GM19240 (cell line): ENCODE results near the gene HIBCH.
"Not testable (repeated sequence)": the region's sequence is repeated elsewhere in the genome, so short reads cannot be mapped to it uniquely, and the experiment has no call there.

Experiments
- DNase-seq: peaks from one replicate; pipeline ENCODE4 v3.0.0; 2011; ENCODE audit warnings: low spot score; ENCODE audit not compliant: insufficient read length

Gene HIBCH

GRCh38 chr2:190250421-190250820 lies 69.2 kb downstream of the HIBCH start:
- no peak for DNase-seq

DNA sequence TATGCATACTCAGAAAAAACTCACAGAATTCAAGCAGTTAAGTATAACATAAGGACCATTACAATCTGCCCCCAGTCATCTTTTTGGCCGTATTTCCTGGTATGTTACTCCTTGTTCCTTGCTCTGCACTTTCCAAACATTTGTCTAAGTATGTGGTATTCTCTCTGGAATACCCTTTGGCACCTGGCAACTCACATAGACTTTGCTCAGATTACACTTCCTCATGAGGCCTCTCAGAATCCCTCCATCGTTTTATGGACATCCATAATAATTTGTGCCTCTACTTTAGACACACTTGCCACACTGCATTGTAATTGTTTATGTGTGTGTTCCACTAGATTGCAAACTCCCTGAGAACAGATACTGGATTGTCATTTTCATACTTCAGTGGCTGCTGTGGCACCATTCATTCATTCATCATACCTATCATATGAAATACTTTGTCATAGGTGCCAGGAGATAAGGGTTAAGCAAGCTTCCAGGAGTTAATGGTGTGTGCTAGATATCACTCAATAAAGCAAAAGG lies 84.0 kb downstream of the HIBCH start:
- DNase-seq: no peak

DNA sequence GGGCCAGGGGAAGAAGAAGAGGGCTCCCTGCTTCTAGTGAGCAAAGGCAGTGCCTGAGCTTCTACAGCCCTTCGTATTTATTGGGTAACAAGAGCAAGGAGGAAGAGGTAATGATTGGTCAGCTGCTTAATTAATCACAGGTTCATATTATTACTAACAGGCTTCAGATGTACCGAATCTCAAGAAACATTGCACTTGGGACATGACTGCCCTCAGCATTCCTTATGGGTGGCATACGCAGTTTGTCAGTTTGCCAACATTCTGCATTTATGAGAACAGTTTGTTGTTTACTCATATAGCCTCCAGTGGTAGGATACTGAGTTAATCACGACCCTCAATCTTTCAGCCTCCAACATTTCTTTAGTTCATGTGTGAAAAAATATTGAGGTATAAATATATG lies 84.5 kb downstream of the HIBCH start:
- no peak for DNase-seq

DNA sequence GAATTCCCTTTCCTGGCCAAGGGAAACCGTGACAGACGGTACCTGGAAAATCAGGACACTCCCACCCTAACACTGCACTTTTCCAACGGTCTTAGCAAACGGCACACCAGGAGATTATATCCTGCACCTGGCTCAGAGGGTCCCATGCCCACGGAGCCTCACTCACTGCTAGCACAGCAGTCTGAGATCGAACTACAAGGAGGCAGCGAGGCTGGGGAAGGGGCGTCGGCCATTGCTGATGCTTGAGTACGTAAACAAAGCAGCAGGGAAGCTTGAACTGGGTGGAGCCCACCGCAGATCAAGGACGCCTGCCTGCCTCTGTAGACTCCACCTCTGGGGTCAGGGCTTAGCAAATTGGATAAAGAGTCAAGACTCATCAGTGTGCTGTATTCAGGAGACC lies 95.6 kb downstream of the HIBCH start:
- not testable (repeated sequence) for DNase-seq

GRCh38 chr2:190222745-190223144 lies 96.9 kb downstream of the HIBCH start:
- not testable (repeated sequence) for DNase-seq

- no peak for DNase-seq
Measured at GRCh38 chr2:190221429-190221828, 98.2 kb downstream of the HIBCH start.

DNA sequence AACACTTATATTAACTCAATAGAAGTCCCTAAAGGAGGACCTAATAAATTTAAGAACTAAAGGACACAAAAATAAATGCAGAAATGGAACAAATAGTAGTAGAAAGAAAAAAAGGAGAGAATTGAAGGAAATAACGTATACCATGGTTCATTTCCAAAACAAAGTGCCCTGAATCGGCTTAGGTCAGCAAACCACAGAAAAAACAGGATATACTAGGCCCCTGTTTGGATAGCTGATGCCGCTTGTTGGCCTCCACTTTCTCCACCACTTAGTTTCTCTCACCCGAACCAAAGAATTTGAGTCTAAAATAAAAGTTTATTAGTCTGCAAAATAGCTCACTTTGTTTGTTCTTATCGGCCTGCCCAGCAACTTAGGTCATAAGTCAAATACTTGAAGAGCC lies 100.4 kb downstream of the HIBCH start:
- DNase-seq: no peak

DNA sequence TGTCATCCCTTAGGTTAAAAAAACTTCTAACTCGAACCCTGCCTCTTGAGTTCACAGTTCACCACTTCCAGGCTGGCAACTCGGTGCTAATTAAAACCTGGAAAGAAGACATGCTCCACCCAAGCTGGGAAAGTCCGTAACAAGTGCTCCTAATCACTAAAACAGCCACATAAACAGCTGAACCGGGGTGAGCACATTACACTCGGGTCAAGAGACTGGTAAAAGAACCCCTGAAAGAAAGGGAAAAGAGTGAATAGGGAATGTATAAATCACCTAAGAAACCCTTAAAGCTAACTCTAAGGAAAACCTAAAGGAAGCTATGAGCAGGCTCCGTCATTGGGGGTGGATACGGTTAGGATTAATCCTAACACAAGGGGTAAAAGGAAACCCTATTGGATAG lies 102.0 kb downstream of the HIBCH start:
- DNase-seq: no peak

DNA sequence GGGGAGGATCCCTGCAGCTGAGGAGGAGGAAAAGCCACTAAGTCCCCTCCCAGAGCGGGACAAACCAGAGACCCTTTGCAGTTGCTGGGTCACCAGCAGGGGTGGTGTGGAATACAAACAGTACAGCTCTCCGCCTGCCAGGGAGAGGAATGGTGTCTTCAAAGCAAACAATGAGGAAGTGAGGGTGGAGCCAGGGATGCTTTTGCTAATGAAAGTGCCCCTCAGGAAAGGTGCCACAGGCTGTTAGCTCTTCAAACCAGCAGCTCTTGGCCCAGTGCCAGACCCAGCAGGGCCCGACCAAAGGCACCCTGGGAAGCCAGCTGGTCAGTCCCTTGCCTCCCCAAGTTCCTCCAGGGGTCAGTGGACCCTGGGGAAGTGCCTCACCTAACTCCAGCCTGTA lies 102.8 kb downstream of the HIBCH start:
- no peak for DNase-seq

DNA sequence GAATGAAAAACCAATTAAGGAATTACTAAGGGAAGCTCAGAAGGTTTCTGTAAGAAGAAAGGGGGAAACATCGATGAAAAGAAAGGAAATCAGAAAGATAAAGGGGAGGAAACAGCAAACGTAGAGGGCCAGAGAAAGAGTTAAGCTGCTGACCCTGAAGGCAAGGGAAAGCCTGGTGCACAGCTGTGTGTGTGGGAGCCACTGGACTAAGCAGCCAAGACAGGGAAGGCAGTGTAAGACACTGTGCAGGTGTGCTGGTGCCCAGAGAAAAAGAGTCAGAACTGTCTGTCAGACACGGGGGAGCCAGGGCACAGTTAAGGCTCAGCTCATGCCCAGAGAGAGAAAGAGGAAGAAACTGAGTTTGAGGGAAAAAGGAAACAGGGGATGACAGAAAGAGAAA lies 104.0 kb downstream of the HIBCH start:
- no peak for DNase-seq

DNA sequence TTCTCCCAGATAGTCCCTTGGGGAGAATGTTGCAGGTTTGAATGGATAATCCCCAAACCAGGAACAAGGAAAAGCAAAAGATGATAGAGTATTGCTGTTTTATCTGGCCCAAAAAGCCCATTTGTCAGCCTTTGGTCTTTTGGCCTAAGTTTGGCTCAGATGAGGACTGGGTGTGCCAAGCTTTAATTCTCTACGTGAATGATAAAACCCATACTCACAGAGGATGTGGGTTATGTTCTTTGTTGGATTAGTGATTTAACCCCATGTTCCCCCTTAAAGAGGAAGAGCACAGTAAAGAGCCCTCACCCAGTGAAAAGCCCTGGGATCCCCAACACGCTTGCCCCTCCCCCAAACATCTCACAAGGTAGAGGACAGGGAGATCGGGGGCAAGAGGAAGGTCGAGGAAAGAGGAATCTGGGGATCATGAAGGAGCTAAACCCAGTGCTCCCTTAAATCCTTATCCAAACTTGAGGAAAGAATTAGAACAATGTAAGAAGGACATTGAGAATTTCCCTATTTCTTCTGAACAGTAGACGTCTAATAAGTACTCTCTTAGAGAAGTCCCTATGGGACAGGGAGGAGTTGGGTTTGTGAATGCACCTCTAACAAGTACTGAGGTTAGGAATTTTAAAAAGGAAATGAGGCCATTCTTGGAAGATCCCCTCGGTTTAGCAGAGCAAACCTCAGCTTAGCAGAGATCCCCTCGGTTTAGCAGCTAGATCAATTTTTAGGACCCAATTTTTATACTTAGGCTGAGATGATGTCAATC lies 105.0 kb downstream of the HIBCH start:
- DNase-seq: no peak

DNA sequence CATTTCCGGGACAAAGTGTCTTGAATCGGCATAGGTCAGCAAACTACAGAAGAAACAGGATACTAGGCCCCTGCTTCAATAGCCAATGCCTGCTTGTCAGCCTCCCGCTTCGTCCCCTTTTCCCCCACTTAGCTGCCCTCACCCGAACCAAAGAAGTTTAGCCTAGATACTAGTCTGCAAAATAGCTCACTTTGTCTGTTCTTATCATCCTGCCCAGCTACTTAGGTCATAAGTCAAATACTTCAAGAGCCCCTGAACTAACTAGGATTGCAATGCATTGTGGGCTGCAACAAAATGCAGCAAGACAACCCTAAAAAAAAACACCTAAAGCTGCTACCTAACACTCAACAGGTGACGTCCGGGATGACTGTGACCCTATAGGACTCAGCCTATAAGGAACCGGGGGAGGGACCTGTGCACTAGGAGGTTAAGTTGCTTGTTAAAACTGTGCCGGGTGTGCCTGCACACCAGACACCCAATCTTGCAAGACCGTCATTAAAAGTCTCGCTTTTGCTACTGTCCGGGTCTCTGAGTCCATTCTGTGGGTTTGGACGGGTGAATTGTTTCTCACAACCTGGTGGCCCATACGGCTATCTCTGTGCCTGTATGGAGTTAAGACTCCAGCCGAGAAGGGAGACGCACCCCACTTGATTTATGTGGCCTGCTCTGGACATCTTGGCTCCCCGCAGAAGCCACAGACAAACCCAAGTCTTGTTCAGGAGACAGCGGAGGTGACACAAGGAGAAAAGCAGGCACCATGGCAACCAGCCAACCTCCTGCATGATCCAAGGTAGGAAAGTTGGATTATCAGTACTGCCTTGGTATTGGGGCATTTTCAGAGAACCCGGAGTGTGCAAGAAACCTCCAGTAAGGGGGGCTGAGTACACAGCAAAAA lies 105.9 kb downstream of the HIBCH start:
- DNase-seq: no peak

DNA sequence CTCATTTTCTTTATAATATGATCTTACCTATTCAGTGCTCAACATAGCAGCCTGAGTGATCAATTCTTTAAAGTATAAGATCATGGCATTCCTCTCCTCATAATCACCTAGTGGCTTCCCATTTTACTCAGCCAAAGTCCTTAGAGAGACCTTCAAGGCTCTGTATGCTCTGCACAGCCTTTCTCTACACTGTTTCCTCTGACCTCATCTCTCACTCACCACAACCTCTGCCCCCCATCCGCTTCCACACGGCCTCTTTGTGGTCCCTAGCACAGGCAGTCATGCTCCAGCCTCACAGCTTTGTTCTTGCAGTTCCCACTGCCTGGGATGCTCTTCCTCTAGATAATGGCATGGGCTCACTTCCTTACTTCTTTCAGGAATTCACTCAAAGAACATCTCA lies 109.2 kb downstream of the HIBCH start:
- no peak for DNase-seq

- no peak for DNase-seq
Measured at GRCh38 chr2:190209559-190209958, 110.1 kb downstream of the HIBCH start.

GRCh38 chr2:190207930-190208329 lies 111.7 kb downstream of the HIBCH start:
- DNase-seq: no peak

GRCh38 chr2:190205657-190206056 lies 114.0 kb downstream of the HIBCH start:
- no peak for DNase-seq

- no peak for DNase-seq
Measured at GRCh38 chr2:190202604-190203003, 117.0 kb downstream of the HIBCH start.

DNA sequence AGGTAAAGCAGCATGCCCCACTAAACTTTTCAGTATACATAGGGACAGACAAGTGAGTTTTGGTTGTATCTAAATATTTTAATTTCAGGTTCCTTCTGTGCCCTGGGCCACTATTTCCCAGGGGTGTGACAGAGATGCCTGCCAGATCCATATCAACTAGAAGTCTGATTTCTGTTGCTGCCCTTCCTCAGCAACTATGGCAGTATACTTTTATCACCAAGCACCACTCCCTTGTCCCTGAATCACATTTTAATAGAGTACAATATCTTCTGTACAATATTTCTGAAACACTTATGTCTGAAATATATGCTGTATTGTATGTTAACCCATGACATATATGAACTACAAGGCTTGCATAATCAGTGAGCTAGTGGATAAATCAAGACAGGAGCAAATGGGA lies 117.6 kb downstream of the HIBCH start:
- DNase-seq: no peak

DNA sequence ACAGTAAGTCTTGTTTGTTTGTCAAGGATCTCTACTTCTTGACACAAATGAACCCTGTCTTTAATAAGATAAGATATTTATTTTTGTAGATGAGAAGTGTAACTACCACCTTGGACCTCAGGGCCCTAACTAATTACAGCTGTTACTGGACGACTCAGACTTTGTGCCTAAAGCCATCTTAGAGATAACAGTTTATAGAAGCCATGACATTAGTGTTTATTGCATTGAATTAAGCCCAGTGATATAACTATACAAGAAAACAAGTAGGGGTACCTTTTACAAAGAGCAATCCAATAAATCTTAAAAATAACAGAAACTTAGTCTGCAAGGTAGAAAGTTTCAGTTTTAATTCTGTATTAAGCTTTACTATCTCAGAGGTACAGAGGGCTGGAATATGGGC lies 119.0 kb downstream of the HIBCH start:
- no peak for DNase-seq

DNA sequence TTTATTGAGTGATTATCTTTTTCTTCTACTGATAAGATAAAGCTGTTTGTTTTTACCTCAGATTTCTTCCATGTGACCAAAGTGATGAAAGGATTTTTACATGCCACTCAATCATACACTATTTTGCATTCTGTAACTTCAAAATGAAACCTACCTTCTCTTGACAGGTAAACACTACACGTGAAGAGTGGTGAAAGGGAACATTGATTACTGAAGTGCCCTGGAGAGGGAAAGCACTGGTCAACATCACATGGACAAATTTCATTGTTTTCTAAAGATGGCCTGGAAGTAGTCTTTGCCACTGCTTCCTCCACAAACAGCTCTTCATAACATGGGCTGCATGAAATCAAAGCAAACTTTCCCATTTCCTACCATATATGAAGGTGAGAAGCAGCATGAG lies 120.1 kb downstream of the HIBCH start:
- no peak for DNase-seq

DNA sequence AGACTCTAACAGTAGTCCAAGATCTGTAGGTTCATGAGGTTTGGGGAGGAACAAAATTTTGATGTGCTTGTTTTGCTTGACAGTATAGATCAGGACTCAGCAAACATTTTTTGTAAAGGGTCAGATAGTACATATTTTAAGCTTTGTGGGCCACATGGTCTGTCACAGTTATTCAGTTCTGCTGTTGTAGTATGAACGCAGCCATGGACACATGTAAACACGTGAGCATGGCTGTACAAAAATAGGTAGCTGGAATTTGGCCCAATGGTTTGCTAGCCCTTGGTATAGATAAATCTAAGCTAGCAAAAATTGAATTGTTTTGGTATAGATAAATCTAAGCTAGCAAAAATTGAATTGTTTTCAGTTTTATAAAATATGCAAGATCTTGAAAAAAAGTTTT lies 120.5 kb downstream of the HIBCH start:
- DNase-seq: no peak

DNA sequence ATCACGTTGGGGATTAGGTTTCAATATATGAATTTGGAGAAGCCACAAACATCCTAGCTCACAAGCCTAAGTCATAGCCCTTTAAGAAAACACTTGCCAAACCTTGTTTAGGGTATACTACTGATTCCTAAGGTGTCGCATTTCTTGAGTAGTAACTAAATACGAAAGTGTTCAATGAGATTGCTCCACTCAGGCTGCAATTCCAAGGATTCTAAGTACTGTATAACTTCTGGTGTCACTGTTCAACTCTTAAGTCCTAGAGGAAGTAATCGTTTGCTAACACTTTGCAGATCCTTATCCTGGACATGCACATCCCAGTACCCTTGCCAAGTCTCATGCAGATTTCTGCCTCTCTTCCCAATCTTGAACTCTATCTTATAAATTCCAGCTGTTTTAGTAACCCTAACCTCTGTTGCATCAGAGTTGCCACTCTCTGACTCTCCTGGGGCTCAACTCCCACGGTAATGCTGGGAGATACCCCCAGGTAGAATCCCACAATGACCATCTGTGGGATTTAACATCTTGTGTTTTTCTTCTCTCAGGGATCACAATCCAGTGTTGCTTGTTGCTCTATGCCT lies 122.4 kb downstream of the HIBCH start:
- DNase-seq: no peak
